CD14-positive monocyte (primary cell): ENCODE results near the gene GPHA2. TPM values are rescaled to one million over a fixed set of nuclear protein-coding genes. Genes with fewer than 3 reads are reported as not detected.

ENCODE experiments used
- DNase-seq, 3 donors: peaks; one replicate each; pipeline ENCODE4 v3.0.0-alpha.2; 2011 to 2022
- H2AFZ ChIP-seq: 2 replicates; pipeline ENCODE4 v1.6.0; 2012; ENCODE audit warnings: mild to moderate bottlenecking, low read depth, low read length, inconsistent platforms; ENCODE audit not compliant: insufficient read depth, poor library complexity, severe bottlenecking
- H3K27ac ChIP-seq, 2 donors: 1 replicate in 1 of 2; 2 replicates in 1 of 2; pipeline ENCODE4 v1.5.1; 2012 to 2013; ENCODE audit warnings: low read length in 2 of 2, control low read depth in 1 of 2, inconsistent platforms in 1 of 2, low read depth in 1 of 2, mild to moderate bottlenecking in 1 of 2
- H3K27me3 ChIP-seq, 2 donors: one replicate each; pipeline versions ENCODE4 v1.6.0 to v1.6.1; 2011 to 2013; ENCODE audit warnings: low read length in 2 of 2; ENCODE audit not compliant: control insufficient read depth in 2 of 2, insufficient read depth in 2 of 2
- H3K36me3 ChIP-seq, 2 donors: replicated peaks in 1 of 2; 1 replicate in 1 of 2; 2 replicates in 1 of 2; pipeline versions ENCODE4 v1.5.1 to v1.6.1; 2012 to 2013; ENCODE audit warnings: low read length in 2 of 2, control low read depth in 1 of 2, inconsistent platforms in 1 of 2, mild to moderate bottlenecking in 1 of 2; ENCODE audit not compliant: insufficient read depth in 2 of 2, control insufficient read depth in 1 of 2
- H3K4me1 ChIP-seq, 2 donors: 1 replicate in 1 of 2; 2 replicates in 1 of 2; pipeline versions ENCODE4 v1.5.1 to v1.6.1; 2012 to 2013; ENCODE audit warnings: low read length in 2 of 2, control low read depth in 1 of 2, inconsistent platforms in 1 of 2, mild to moderate bottlenecking in 1 of 2, moderate library complexity in 1 of 2; ENCODE audit not compliant: insufficient read depth in 2 of 2, control insufficient read depth in 1 of 2
- H3K4me2 ChIP-seq: replicated peaks from 2 replicates; pipeline ENCODE3; 2012; ENCODE audit warnings: low read length, moderate library complexity, mild to moderate bottlenecking; ENCODE audit not compliant: poor library complexity, severe bottlenecking; ENCODE audit errors: extremely low read depth
- H3K4me3 ChIP-seq, 3 experiments: fragments of 200-600 bp in 1 of 3; sonication (generic) in 1 of 3; replicated peaks in 1 of 3; 1 replicate in 2 of 3; 2 replicates in 1 of 3; pipeline ENCODE4 v1.5.1; 2011 to 2013; ENCODE audit warnings: low read length in 3 of 3, mild to moderate bottlenecking in 3 of 3, control low read depth in 2 of 3, low read depth in 2 of 3, inconsistent platforms in 1 of 3, moderate library complexity in 1 of 3
- H3K79me2 ChIP-seq: 2 replicates; pipeline ENCODE4 v1.6.0; 2012; ENCODE audit warnings: mild to moderate bottlenecking, control low read depth, inconsistent platforms, low read length, moderate library complexity; ENCODE audit not compliant: insufficient read depth
- H3K9ac ChIP-seq: 2 replicates; pipeline ENCODE4 v1.6.0; 2017; ENCODE audit warnings: low read length, mild to moderate bottlenecking; ENCODE audit not compliant: insufficient read depth, poor library complexity, severe bottlenecking
- H3K9me3 ChIP-seq, 2 donors: replicated peaks in 1 of 2; 1 replicate in 1 of 2; 2 replicates in 1 of 2; pipeline versions ENCODE4 v1.5.1 to v1.6.1; 2012 to 2013; ENCODE audit warnings: low read length in 2 of 2, control low read depth in 1 of 2; ENCODE audit not compliant: control insufficient read depth in 1 of 2, insufficient read depth in 1 of 2
- H4K20me1 ChIP-seq: 2 replicates; pipeline ENCODE4 v1.6.0; 2012; ENCODE audit warnings: mild to moderate bottlenecking, low read length, control low read depth, moderate library complexity; ENCODE audit not compliant: insufficient read depth
- H3K27ac Mint-ChIP-seq, 7 donors: one replicate each; pipeline ENCODE4 v1.8.0; 2020; ENCODE audit warnings: mild to moderate bottlenecking in 7 of 7, mixed read lengths in 7 of 7, moderate library complexity in 6 of 7, inconsistent platforms in 2 of 7
- H3K27me3 Mint-ChIP-seq, 3 donors: one replicate each; pipeline ENCODE4 v1.8.0; 2021 to 2022; ENCODE audit warnings: low read depth in 3 of 3, mild to moderate bottlenecking in 3 of 3, mixed read lengths in 3 of 3, moderate library complexity in 3 of 3, inconsistent platforms in 1 of 3
- H3K36me3 Mint-ChIP-seq, 2 donors: one replicate each; pipeline ENCODE4 v1.8.0; 2020; ENCODE audit warnings: mixed read lengths in 2 of 2, inconsistent platforms in 1 of 2, mild to moderate bottlenecking in 1 of 2
- H3K4me1 Mint-ChIP-seq: one replicate; pipeline ENCODE4 v1.8.0; 2020; ENCODE audit warnings: mild to moderate bottlenecking, mixed read lengths
- H3K4me3 Mint-ChIP-seq, 2 donors: one replicate each; pipeline ENCODE4 v1.8.0; 2020; ENCODE audit warnings: mild to moderate bottlenecking in 2 of 2, mixed read lengths in 2 of 2, moderate library complexity in 1 of 2
- H3K9me3 Mint-ChIP-seq, 7 donors: one replicate each; pipeline ENCODE4 v1.8.0; 2020 to 2022; ENCODE audit warnings: mixed read lengths in 7 of 7, mild to moderate bottlenecking in 6 of 7, moderate library complexity in 6 of 7, inconsistent platforms in 2 of 7
- CTCF ChIP-seq: fragments of 200-600 bp; IDR thresholded peaks from one replicate; pipeline ENCODE4 v1.8.0; 2022; ENCODE audit warnings: antibody characterized with exemption, mild to moderate bottlenecking
- WGBS: methylation state at CpG from one replicate; pipeline ENCODE4 v1.1.5; 2013; ENCODE audit warnings: missing lambda C conversion rate; ENCODE audit not compliant: insufficient coverage; 5-methylcytosine and 5-hydroxymethylcytosine counted together
- intact Hi-C, 2 donors: fragments of 100-400 bp; cut with micrococcal nuclease; formaldehyde crosslinking; loops; one replicate each; pipeline versions ENCODE4 v1.15.0 to v1.15.1; 2023
- polyA plus RNA-seq, 3 donors: library from polyadenylated mRNA; depleted of rRNA in 1 of 3; unstranded in 2 of 3; stranded (reverse) in 1 of 3; fragments of 300-500 nt in 2 of 3; fragments of >200 nt in 1 of 3; fragmentation: Illumina TruSeq in 2 of 3; gene quantifications; 1 replicate in 2 of 3; 2 replicates in 1 of 3; pipeline ENCODE4 v1.2.3, GENCODE V29; 2012 to 2021

The GPHA2 gene
- polyA plus RNA-seq, 3 donors, result not detected

GRCh38 chr11:64896448-64897022 lies 39.2 kb downstream of the GPHA2 start:
- no peaks in the 10 kb centered on the region for H3K27me3 ChIP-seq
- H3K4me2 ChIP-seq, result no peak overlapping the region
- no peaks in the 10 kb centered on the region for H3K9me3 ChIP-seq
- Mint-ChIP-seq H3K9me3 (no peaks in the 10 kb centered on the region), H3K36me3 (peaks cover 57 to 60% of the 10 kb centered on the region in 2 donors), H3K27me3 (peaks cover 0 to 4% (median 1%) of the 10 kb centered on the region in 3 donors), H3K4me1 (peaks cover 5% of the 10 kb centered on the region), H3K27ac (peak overlapping the region in 1 of 7 donors; percentile 62), H3K4me3 (no peak overlapping the region)
- no peak overlapping the region for H2AFZ ChIP-seq
- DNase-seq, result no peak
- H3K36me3 ChIP-seq, result peaks cover 60 to 69% of the 10 kb centered on the region in 2 donors
- H3K9ac ChIP-seq, result no peak overlapping the region
- H3K79me2 ChIP-seq, result no peaks in the 10 kb centered on the region
- peaks cover 6% of the 10 kb centered on the region for H4K20me1 ChIP-seq
- no peak for TF ChIP-seq CTCF
- 94% methylated on average over 9 of the region's 14 CpGs for whole genome bisulfite sequencing
- no peak overlapping the region for H3K4me3 ChIP-seq
- H3K4me1 ChIP-seq, result peaks cover 9 to 13% of the 10 kb centered on the region in 2 donors
- intact Hi-C loops, result no loop called here
- H3K27ac ChIP-seq, result no peak overlapping the region

GRCh38 chr11:64894812-64895452 lies 40.8 kb downstream of the GPHA2 start:
- TF ChIP-seq CTCF, result no peak
- Histone ChIP-seq H3K79me2 (no peaks in the 10 kb centered on the region), H3K9ac (no peak overlapping the region), H4K20me1 (peaks cover 6% of the 10 kb centered on the region), H3K27me3 (no peaks in the 10 kb centered on the region), H3K27ac (no peak overlapping the region), H3K4me3 (no peak overlapping the region), H3K9me3 (no peaks in the 10 kb centered on the region), H3K4me1 (peaks cover 9 to 13% of the 10 kb centered on the region in 2 donors), H3K4me2 (no peak overlapping the region), H3K36me3 (peaks cover 44 to 53% of the 10 kb centered on the region in 2 donors), H2AFZ (no peak overlapping the region)
- Mint-ChIP-seq H3K36me3 (peaks cover 43 to 45% of the 10 kb centered on the region in 2 donors), H3K27me3 (peaks cover 1 to 5% (median 4%) of the 10 kb centered on the region in 3 donors), H3K4me1 (peaks cover 5% of the 10 kb centered on the region), H3K4me3 (no peak overlapping the region), H3K9me3 (no peaks in the 10 kb centered on the region), H3K27ac (no peak overlapping the region)
- intact Hi-C loops, result loop anchor here in 1 of 2 donors (1.0 kb wide), 1 partner anchor 48 kb away; no protein-coding TSS in a partner anchor
- no peak for DNase-seq
- 80% methylated on average over 35 of the region's 39 CpGs for WGBS
